H1 (cell line): Measurements from ENCODE around the gene KIAA1328. TPM values are rescaled to one million over a fixed set of nuclear protein-coding genes. Genes with fewer than 3 reads are reported as not detected.

ENCODE experiments used
- HDAC6 ChIP-seq: IDR thresholded peaks from one replicate; pipeline ENCODE4 v1.7.1; 2012; ENCODE audit warnings: low read depth, mild to moderate bottlenecking, inconsistent platforms, low read length, moderate library complexity
- TAF7 ChIP-seq: optimal IDR thresholded peaks from 2 replicates; pipeline ENCODE3; 2011; ENCODE audit warnings: low read depth, mild to moderate bottlenecking, inconsistent platforms, low read length, moderate library complexity, borderline replicate concordance
- polyA plus RNA-seq, 7 experiments: library from polyadenylated mRNA; depleted of rRNA in 3 of 7; stranded (reverse) in 5 of 7; unstranded in 2 of 7; fragments of >200 nt in 5 of 7; fragments of 200-250 nt in 2 of 7; gene quantifications; 1 replicate in 5 of 7; 2 replicates in 1 of 7; 4 replicates in 1 of 7; pipeline versions ENCODE4 v1.2.1 to v1.2.3, GENCODE V29; 2011 to 2013; ENCODE audit warnings: missing spikeins in 2 of 7, mixed read lengths in 2 of 7
- total RNA-seq: library from RNA; stranded (reverse); fragmentation: NEBNext Ultra II Directional; extraction: Animal tissue kit (Norgen Biotek cat#: 25700); gene quantifications from 2 replicates; pipeline ENCODE4 v1.2.1, GENCODE V29; 2021
- TF ChIP-seq, protein P1 (sequence below): IDR thresholded peaks from 2 replicates; pipeline ENCODE4 v1.6.1; 2011; ENCODE audit warnings: low read depth, mild to moderate bottlenecking, low read length; ENCODE audit not compliant: insufficient read depth

KIAA1328 gene
- total and polyA plus RNA-seq, 2 of the 8 experiments (the other 6 are each of a cell fraction or from before 2014, with no cell fraction given), result 2.6 to 5.7 TPM

- TF ChIP-seq TAF7 (peak; percentile 96), HDAC6 (no peak)
- TF ChIP-seq, protein P1, sequence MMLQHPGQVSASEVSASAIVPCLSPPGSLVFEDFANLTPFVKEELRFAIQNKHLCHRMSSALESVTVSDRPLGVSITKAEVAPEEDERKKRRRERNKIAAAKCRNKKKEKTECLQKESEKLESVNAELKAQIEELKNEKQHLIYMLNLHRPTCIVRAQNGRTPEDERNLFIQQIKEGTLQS, result no peak
Observed at GRCh38 chr18:37270038-37270665, 441.2 kb downstream of the KIAA1328 start (continued).
